Ectodermal cell (in vitro differentiated cells): Measurements from ENCODE around the gene MSI2.

Experiments used
- H3K27ac ChIP-seq: 2 replicates; pipeline ENCODE4 v1.7.0; 2013; ENCODE audit warnings: mild to moderate bottlenecking, low read depth, low read length; ENCODE audit not compliant: insufficient read depth, poor library complexity, severe bottlenecking
- H3K27me3 ChIP-seq: 2 replicates; pipeline ENCODE4 v1.7.0; 2013; ENCODE audit warnings: mild to moderate bottlenecking, low read length; ENCODE audit not compliant: insufficient read depth, control insufficient read depth, poor library complexity, severe bottlenecking
- H3K36me3 ChIP-seq: one replicate; pipeline ENCODE4 v1.7.0; 2013; ENCODE audit warnings: low read length; ENCODE audit not compliant: control insufficient read depth, insufficient read depth
- H3K4me1 ChIP-seq: one replicate; pipeline ENCODE4 v1.7.0; 2013; ENCODE audit warnings: low read length; ENCODE audit not compliant: control insufficient read depth, insufficient read depth
- H3K4me3 ChIP-seq: 2 replicates; pipeline ENCODE4 v1.7.0; 2013; ENCODE audit warnings: low read depth, low read length, control low read depth; ENCODE audit not compliant: insufficient read depth
- H3K9me3 ChIP-seq: 2 replicates; pipeline ENCODE4 v1.7.0; 2013; ENCODE audit warnings: mild to moderate bottlenecking, low read length, moderate library complexity; ENCODE audit not compliant: control insufficient read depth
- WGBS, 2 experiments: methylation state at CpG; one replicate each; pipeline ENCODE4 v1.1.7; 2013; ENCODE audit warnings: missing lambda C conversion rate in 2 of 2; 5-methylcytosine and 5-hydroxymethylcytosine counted together

Gene MSI2

GRCh38 chr17:57373048-57373447 lies 116.7 kb downstream of the MSI2 start:
- Histone ChIP-seq H3K36me3 (peaks cover 9% of the 10 kb centered on the region), H3K27me3 (no peaks in the 10 kb centered on the region), H3K4me1 (peaks cover 12% of the 10 kb centered on the region), H3K9me3 (no peaks in the 10 kb centered on the region), H3K27ac (no peak overlapping the region), H3K4me3 (no peak overlapping the region)
- 93 to 95% methylated on average over 4 of the region's 4 CpGs for WGBS, 2 experiments

GRCh38 chr17:57373756-57374155 lies 117.4 kb downstream of the MSI2 start:
- H3K27me3 ChIP-seq = no peaks in the 10 kb centered on the region
- H3K36me3 ChIP-seq = peaks cover 9% of the 10 kb centered on the region
- no peak overlapping the region for H3K27ac ChIP-seq
- no peaks in the 10 kb centered on the region for H3K9me3 ChIP-seq
- no peak overlapping the region for H3K4me3 ChIP-seq
- WGBS, 2 experiments = 100% methylated on average over 2 of the region's 2 CpGs
- peaks cover 15% of the 10 kb centered on the region for H3K4me1 ChIP-seq

- Histone ChIP-seq H3K4me3 (no peak overlapping the region), H3K36me3 (peaks cover 9% of the 10 kb centered on the region), H3K4me1 (peaks cover 18% of the 10 kb centered on the region), H3K27ac (no peak overlapping the region), H3K27me3 (no peaks in the 10 kb centered on the region), H3K9me3 (no peaks in the 10 kb centered on the region)
- 88 to 92% methylated on average over 11 of the region's 11 CpGs for WGBS, 2 experiments
These were observed 118.9 kb downstream of the MSI2 start for GRCh38 chr17:57375040-57375769.

- H3K9me3 ChIP-seq = no peaks in the 10 kb centered on the region
- no peak overlapping the region for H3K27ac ChIP-seq
These were observed 119.5 kb downstream of the MSI2 start for GRCh38 chr17:57375770-57376225.

GRCh38 chr17:57377094-57377493 lies 120.8 kb downstream of the MSI2 start:
- H3K27ac ChIP-seq = no peak overlapping the region
- 96 to 97% methylated on average over 7 of the region's 7 CpGs for whole genome bisulfite sequencing, 2 experiments
- H3K4me3 ChIP-seq = no peak overlapping the region
- no peaks in the 10 kb centered on the region for H3K27me3 ChIP-seq
- H3K4me1 ChIP-seq = peaks cover 13% of the 10 kb centered on the region
- H3K9me3 ChIP-seq = no peaks in the 10 kb centered on the region
- peaks cover 9% of the 10 kb centered on the region for H3K36me3 ChIP-seq

More at GRCh38 chr17:57375770-57376225, 119.5 kb downstream of the MSI2 start:
- 90% methylated on average over 12 of the region's 12 CpGs for WGBS, 2 experiments
- Histone ChIP-seq H3K4me1 (peaks cover 13% of the 10 kb centered on the region), H3K36me3 (peaks cover 9% of the 10 kb centered on the region), H3K27me3 (no peaks in the 10 kb centered on the region), H3K4me3 (no peak overlapping the region)

GRCh38 chr17:57379237-57379894 lies 123.0 kb downstream of the MSI2 start:
- Histone ChIP-seq H3K4me1 (peaks cover 13% of the 10 kb centered on the region), H3K27me3 (no peaks in the 10 kb centered on the region), H3K27ac (peak overlapping the region; percentile 88), H3K9me3 (no peaks in the 10 kb centered on the region), H3K36me3 (no peaks in the 10 kb centered on the region), H3K4me3 (no peak overlapping the region)
- WGBS, 2 experiments = 24 to 29% methylated on average over 12 to 13 of the region's 13 CpGs

- no peak overlapping the region for H3K4me3 ChIP-seq
- no peaks in the 10 kb centered on the region for H3K27me3 ChIP-seq
- H3K4me1 ChIP-seq = peaks cover 13% of the 10 kb centered on the region
- H3K27ac ChIP-seq = peak overlapping the region; percentile 88
- H3K36me3 ChIP-seq = no peaks in the 10 kb centered on the region
- 77 to 78% methylated on average over 12 of the region's 12 CpGs for WGBS, 2 experiments
- H3K9me3 ChIP-seq = no peaks in the 10 kb centered on the region
These were observed 123.6 kb downstream of the MSI2 start for GRCh38 chr17:57379895-57380434.

GRCh38 chr17:57381498-57381897 lies 125.2 kb downstream of the MSI2 start:
- WGBS, 2 experiments = 92 to 96% methylated on average over 4 of the region's 4 CpGs

GRCh38 chr17:57384219-57384618 lies 127.9 kb downstream of the MSI2 start:
- peaks cover 2% of the 10 kb centered on the region for H3K9me3 ChIP-seq
- no peak overlapping the region for H3K4me3 ChIP-seq
- H3K27ac ChIP-seq = no peak overlapping the region
- peaks cover 7% of the 10 kb centered on the region for H3K4me1 ChIP-seq
- 98 to 100% methylated on average over 1 of the region's 1 CpG for WGBS, 2 experiments
- H3K36me3 ChIP-seq = peaks cover 2% of the 10 kb centered on the region
- H3K27me3 ChIP-seq = no peaks in the 10 kb centered on the region

More at GRCh38 chr17:57381498-57381897, 125.2 kb downstream of the MSI2 start:
- Histone ChIP-seq H3K36me3 (peaks cover 2% of the 10 kb centered on the region), H3K27ac (no peak overlapping the region), H3K27me3 (no peaks in the 10 kb centered on the region), H3K4me1 (peaks cover 13% of the 10 kb centered on the region), H3K9me3 (no peaks in the 10 kb centered on the region), H3K4me3 (no peak overlapping the region)

- Histone ChIP-seq H3K9me3 (peaks cover 2% of the 10 kb centered on the region), H3K27me3 (no peaks in the 10 kb centered on the region), H3K36me3 (peaks cover 2% of the 10 kb centered on the region), H3K4me3 (no peak overlapping the region), H3K27ac (no peak overlapping the region), H3K4me1 (peaks cover 11% of the 10 kb centered on the region)
- WGBS, 2 experiments = 96 to 97% methylated on average over 4 of the region's 4 CpGs
These were observed 129.7 kb downstream of the MSI2 start for GRCh38 chr17:57385975-57386374.
